Upper lobe of left lung (tissue), 6 donors: ENCODE results near the gene CNGB1. TPM values are rescaled to one million over a fixed set of nuclear protein-coding genes. Genes with fewer than 3 reads are reported as not detected.
A peak's percentile ranks its signal among the peaks of the same experiment; 100 is the strongest.
"Not testable (repeated sequence)": the region's sequence is repeated elsewhere in the genome, so short reads cannot be mapped to it uniquely, and the experiment has no call there.

Source experiments
- ATAC-seq, 2 donors: fragments of 200-7000 bp; cut with Tn5 transposase; one replicate each; pipeline ENCODE4 v1.9.1; 2022; ENCODE audit warnings: mild to moderate bottlenecking in 2 of 2, moderate library complexity in 2 of 2; ENCODE audit not compliant: low FRiP score in 2 of 2
- DNase-seq, 2 donors: peaks; one replicate each; pipeline ENCODE4 v3.0.0-alpha.2; 2019 to 2020
- H3K27ac ChIP-seq, 4 donors: fragments of 200-600 bp; sonication (generic); one replicate each; pipeline ENCODE4 v1.5.1; 2016 to 2019
- H3K27me3 ChIP-seq, 4 donors: fragments of 200-600 bp; sonication (generic); one replicate each; pipeline ENCODE4 v1.5.1; 2017 to 2019
- H3K36me3 ChIP-seq, 4 donors: fragments of 200-600 bp; sonication (generic); one replicate each; pipeline ENCODE4 v1.5.1; 2016 to 2019
- H3K4me1 ChIP-seq, 4 donors: fragments of 200-600 bp; sonication (generic); one replicate each; pipeline ENCODE4 v1.5.1; 2018 to 2019
- H3K4me3 ChIP-seq, 4 donors: fragments of 200-600 bp; sonication (generic); one replicate each; pipeline ENCODE4 v1.5.1; 2017 to 2019; ENCODE audit warnings: mild to moderate bottlenecking in 2 of 4, moderate library complexity in 1 of 4
- H3K9me3 ChIP-seq, 4 donors: fragments of 200-600 bp; sonication (generic); one replicate each; pipeline ENCODE4 v1.5.1; 2018 to 2019
- CTCF ChIP-seq, 6 experiments: fragments of 450-650 bp in 4 of 6; fragments of 200-600 bp in 2 of 6; sonication (generic) in 2 of 6; IDR thresholded peaks; one replicate each; pipeline ENCODE4 v1.5.1; 2016 to 2019; ENCODE audit warnings: antibody characterized with exemption in 6 of 6
- EP300 ChIP-seq, 4 donors: sonication (generic); formaldehyde crosslinking; IDR thresholded peaks; one replicate each; pipeline ENCODE4 v1.5.1; 2017; ENCODE audit warnings: antibody characterized with exemption in 4 of 4, control low read depth in 2 of 4
- POLR2A ChIP-seq, 4 donors: fragments of 450-650 bp; IDR thresholded peaks; one replicate each; pipeline ENCODE4 v1.5.1; 2016 to 2017; ENCODE audit warnings: antibody characterized with exemption in 4 of 4, mild to moderate bottlenecking in 2 of 4
- POLR2AphosphoS5 ChIP-seq, 2 donors: sonication (generic); formaldehyde crosslinking; IDR thresholded peaks; one replicate each; pipeline ENCODE4 v1.5.1; 2017; ENCODE audit warnings: antibody characterized with exemption in 2 of 2
- WGBS, 2 donors: methylation state at CpG; one replicate each; pipeline ENCODE4 v1.1.5; 2017 to 2018; 5-methylcytosine and 5-hydroxymethylcytosine counted together
- total RNA-seq, 6 donors: library from RNA; depleted of rRNA in 4 of 6; stranded (reverse); fragments of >200 nt in 4 of 6; gene quantifications; one replicate each; pipeline versions ENCODE4 v1.1.0 to v1.2.1, GENCODE V29; 2016 to 2021
- donor health status: DM: no; HTN: no; CAD: no; lungs with moderate emphysema.
- donor health status: DM: no; HTN: yes; CAD: no; lungs with severe emphysema.

CNGB1 gene
- total RNA-seq, 6 donors from 2014 or later, result 0.06 to 0.39 TPM; not detected in 4

- ATAC-seq, result no peak
- DNase-seq, result no peak
- Histone ChIP-seq H3K36me3 (no peaks in the 10 kb centered on the region), H3K9me3 (no peaks in the 10 kb centered on the region), H3K4me1 (peaks cover 7 to 15% (median 10%) of the 10 kb centered on the region in 4 donors), H3K27me3 (no peaks in the 10 kb centered on the region), H3K4me3 (no peak overlapping the region), H3K27ac (no peak overlapping the region)
- 72 to 73% methylated on average over 5 of the region's 5 CpGs for WGBS, 2 donors
- TF ChIP-seq POLR2AphosphoS5 (IDR thresholded peaks at IDR 0.05), result no peak
- no peak for TF ChIP-seq CTCF (IDR thresholded peaks at IDR 0.05)
- TF ChIP-seq EP300 (IDR thresholded peaks at IDR 0.05), result no peak
- no peak for TF ChIP-seq POLR2A (IDR thresholded peaks at IDR 0.05)
Observed at GRCh38 chr16:57898961-57899360, 72.0 kb downstream of the CNGB1 start.

- H3K4me1 ChIP-seq, result peaks cover 16 to 25% (median 20%) of the 10 kb centered on the region in 4 donors
Observed at GRCh38 chr16:57897996-57898395, 72.9 kb downstream of the CNGB1 start.

GRCh38 chr16:57897053-57897784 lies 73.7 kb downstream of the CNGB1 start:
- Histone ChIP-seq H3K36me3 (no peaks in the 10 kb centered on the region), H3K4me1 (peaks cover 23 to 33% (median 27%) of the 10 kb centered on the region in 4 donors), H3K27me3 (no peaks in the 10 kb centered on the region), H3K4me3 (no peak overlapping the region), H3K27ac (no peak overlapping the region), H3K9me3 (no peaks in the 10 kb centered on the region)
- DNase-seq (peak in 1 of 2 donors; percentile 88), ATAC-seq (no peak)
- WGBS, 2 donors, result 69 to 73% methylated on average over 16 to 18 of the region's 18 CpGs
- TF ChIP-seq CTCF (IDR thresholded peaks at IDR 0.05) (no peak), POLR2AphosphoS5 (IDR thresholded peaks at IDR 0.05) (no peak), EP300 (IDR thresholded peaks at IDR 0.05) (no peak), POLR2A (IDR thresholded peaks at IDR 0.05) (no peak)

More at GRCh38 chr16:57897996-57898395, 72.9 kb downstream of the CNGB1 start:
- DNase-seq, result no peak
- H3K27me3 ChIP-seq, result no peaks in the 10 kb centered on the region
- no peak overlapping the region for H3K27ac ChIP-seq
- no peaks in the 10 kb centered on the region for H3K36me3 ChIP-seq
- TF ChIP-seq EP300 (IDR thresholded peaks at IDR 0.05) (no peak), POLR2AphosphoS5 (IDR thresholded peaks at IDR 0.05) (no peak), CTCF (IDR thresholded peaks at IDR 0.05) (no peak), POLR2A (IDR thresholded peaks at IDR 0.05) (no peak)
- 81 to 87% methylated on average over 2 to 4 of the region's 4 CpGs for WGBS, 2 donors
- no peak overlapping the region for H3K4me3 ChIP-seq
- ATAC-seq, result no peak
- no peaks in the 10 kb centered on the region for H3K9me3 ChIP-seq

DNA sequence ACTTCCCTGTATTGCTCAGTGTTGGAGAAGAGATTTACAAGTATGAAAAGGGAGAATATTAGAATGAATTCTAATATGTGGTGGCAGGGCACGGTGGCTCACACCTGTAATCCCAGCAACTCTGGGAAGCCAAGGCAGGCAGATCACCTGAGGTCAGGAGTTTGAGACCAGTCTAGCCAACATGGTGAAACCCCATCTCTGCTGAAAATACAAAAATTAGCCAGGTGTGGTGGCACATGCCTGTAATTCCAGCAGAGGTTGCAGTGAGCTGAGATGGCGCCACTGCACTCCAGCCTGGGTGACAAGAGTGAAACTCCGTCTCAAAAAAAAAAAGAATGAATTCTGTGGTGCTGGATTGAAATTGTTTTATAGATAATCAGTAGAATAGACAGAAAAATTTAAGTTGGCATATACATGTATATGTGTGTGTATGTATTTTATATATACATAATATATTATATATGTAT lies 75.8 kb downstream of the CNGB1 start:
- not testable (repeated sequence) for H3K27me3 ChIP-seq, H3K4me3 ChIP-seq, H3K9me3 ChIP-seq, DNase-seq, ATAC-seq, H3K36me3 ChIP-seq
- 88 to 93% methylated on average over 3 of the region's 3 CpGs for WGBS, 2 donors
- Histone ChIP-seq H3K4me1 (peaks cover 36 to 53% (median 42%) of the 10 kb centered on the region in 4 donors), H3K27ac (peak overlapping the region; percentile 81 to 90 (median 87))

GRCh38 chr16:57894390-57895080 lies 76.4 kb downstream of the CNGB1 start:
- WGBS, 2 donors, result 57 to 67% methylated on average over 10 of the region's 10 CpGs
- Histone ChIP-seq H3K4me1 (peaks cover 42 to 54% (median 48%) of the 10 kb centered on the region in 4 donors), H3K27me3 (no peaks in the 10 kb centered on the region), H3K4me3 (no peak overlapping the region), H3K9me3 (no peaks in the 10 kb centered on the region), H3K36me3 (no peaks in the 10 kb centered on the region), H3K27ac (peak overlapping the region; percentile 81 to 90 (median 87))
- TF ChIP-seq POLR2A (IDR thresholded peaks at IDR 0.05) (no peak), EP300 (IDR thresholded peaks at IDR 0.05) (peak in 1 of 4 donors; percentile 25)
- no peak for ATAC-seq
- no peak for DNase-seq
